ENCODE measurements around the gene EIF5B.

Gene EIF5B

GRCh38 chr2:99414566-99414965 lies 77.4 kb downstream of the EIF5B start:
- DNase-seq: no peak

GRCh38 chr2:99417396-99417795 lies 80.2 kb downstream of the EIF5B start:
- no peak for DNase-seq

DNA sequence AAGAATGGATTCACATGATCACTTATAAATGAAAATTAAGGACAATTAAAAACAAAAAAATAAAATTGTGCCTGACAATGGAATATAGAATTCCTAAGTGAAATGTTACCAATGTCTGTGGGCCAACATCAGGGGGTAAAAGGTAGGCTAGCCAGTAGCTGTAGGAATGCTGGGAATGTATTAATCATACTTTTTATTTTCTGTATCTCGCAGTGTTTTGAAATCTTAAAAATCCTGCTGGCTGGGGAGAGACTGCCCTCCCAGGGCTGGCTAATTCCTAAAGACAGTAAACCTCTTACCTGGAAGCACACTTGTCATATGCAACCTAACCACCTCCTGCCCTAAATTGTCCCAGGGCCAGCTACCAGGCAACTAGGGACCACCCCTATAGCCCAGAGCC lies 82.8 kb downstream of the EIF5B start:
- DNase-seq: no peak

DNA sequence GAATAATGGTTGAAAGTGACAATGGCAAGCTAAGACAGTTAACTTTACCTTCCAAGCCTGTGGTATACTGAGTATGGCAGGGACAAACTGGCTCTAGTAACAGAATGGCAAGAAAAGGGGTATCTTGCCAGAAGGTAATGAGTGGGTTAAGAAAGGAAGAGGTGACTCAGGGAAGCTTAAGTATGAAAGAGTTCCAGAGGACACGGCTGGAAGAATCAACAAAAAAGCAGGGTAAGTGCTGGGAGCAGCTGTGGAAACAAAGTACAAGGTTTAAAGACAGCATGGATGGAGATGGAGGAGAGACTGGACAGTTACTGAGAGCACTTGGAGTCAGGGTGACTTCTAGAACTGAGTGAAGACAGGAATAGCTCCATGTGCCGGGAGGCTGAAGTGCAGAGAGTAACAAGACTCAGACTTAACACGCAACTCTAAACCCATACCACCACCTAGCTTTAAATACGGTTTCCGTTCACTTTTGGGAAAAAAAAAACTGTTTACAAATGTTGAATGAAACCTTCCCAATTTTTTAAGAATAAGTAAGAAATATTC lies 83.6 kb downstream of the EIF5B start:
- DNase-seq: no peak

DNA sequence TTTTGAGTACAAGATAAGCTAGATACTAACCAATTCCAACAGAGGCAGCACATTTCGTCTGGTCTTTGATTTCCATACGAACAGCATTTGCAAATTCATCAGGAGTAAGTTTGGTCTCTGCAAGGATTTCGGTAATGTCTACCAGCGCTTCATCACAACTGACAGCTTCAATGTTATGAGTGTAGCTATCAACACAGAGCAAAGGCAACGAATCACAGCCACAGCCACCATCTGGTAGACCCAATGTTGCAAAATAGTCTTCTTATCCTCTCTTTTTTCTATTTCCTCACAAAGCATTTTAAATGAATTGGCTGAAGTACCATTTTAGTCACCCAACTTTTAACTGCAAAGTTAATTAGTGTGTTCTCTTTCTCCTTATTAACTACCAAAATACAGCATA lies 84.3 kb downstream of the EIF5B start:
- DNase-seq: no peak

DNA sequence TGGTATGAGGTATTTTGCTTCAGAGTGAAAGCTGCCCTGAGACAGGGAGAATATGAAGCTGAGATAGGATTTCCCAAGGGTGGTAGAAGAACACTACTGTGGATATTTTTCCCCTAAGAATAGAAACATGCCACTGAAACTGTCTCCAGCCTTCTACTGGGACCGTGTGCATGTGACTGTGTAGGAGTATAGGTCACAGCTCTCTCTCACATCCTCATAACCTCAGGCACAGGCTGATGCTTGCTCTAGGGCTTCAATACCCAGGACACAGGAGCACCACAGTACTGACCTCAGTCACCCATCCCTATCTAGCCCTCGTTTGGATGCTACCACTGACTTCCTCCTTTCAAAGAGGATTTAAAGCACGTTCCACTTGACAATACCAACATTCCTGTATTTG lies 85.4 kb downstream of the EIF5B start:
- DNase-seq: no peak

DNA sequence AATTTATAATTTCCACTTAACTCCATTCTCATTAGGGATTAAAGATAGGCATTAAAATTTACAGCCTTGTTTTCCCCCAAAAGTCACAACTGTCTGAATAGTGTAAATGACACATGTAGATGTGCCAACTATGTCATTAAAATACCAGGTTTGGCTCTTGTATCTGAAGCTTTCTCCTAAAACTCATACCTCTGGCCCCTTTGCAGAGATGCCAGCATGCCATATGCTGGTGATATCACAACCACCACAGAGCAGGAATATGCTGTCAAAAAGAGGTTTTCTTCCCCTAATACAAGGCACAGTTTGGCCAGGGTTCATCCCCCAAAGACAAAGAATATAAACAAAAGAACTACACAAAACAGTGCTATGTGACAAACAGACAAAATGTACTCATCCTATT lies 87.2 kb downstream of the EIF5B start:
- no peak for DNase-seq

DNA sequence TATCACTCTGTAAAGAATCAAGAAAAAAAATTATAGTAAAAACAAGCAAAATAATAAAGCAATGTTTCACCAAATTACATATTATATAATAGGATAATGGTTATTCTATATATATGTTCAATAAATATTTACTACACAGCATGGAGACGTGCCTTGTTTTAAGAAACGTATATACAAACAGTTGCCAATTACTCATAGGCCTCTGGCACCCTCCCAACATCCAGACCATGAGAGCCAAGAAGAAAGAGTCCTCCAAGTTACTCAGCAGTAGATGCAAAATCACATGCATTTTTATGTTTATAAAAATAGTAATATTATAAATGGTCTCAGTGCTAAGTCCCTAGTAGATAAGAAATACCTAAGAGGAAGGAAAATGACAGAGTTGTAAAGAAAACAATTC lies 87.8 kb downstream of the EIF5B start:
- no peak for DNase-seq

DNA sequence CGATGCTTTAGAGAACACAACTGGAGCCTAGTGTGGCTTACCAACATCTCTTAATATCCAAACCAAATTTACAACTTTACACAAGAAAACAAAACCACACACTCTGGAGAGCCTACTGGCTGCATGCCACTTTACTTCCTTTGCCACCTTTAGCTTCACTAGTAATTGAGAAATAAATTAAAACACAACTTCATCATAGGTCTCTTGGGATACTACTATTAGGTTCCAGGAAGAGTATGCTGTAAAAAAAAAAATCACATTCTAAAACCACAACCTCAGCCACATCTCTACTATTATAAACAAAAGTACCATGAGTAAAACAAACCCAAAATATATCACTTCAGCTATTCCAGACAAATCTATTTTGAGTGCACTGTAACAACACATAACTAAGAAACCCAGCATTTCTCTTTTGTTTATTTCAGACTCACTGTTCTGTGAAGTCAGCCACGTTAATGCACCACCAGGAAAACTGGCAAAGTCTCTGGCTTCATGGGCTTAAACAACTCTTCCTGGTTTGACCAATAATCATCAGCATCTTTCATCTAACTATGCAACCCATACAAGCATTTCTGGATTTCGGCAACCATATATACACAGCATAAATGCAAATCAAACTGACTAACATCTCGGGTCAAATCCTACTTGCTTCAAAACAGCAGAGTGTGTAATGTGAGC lies 93.6 kb downstream of the EIF5B start:
- DNase-seq: no peak

DNA sequence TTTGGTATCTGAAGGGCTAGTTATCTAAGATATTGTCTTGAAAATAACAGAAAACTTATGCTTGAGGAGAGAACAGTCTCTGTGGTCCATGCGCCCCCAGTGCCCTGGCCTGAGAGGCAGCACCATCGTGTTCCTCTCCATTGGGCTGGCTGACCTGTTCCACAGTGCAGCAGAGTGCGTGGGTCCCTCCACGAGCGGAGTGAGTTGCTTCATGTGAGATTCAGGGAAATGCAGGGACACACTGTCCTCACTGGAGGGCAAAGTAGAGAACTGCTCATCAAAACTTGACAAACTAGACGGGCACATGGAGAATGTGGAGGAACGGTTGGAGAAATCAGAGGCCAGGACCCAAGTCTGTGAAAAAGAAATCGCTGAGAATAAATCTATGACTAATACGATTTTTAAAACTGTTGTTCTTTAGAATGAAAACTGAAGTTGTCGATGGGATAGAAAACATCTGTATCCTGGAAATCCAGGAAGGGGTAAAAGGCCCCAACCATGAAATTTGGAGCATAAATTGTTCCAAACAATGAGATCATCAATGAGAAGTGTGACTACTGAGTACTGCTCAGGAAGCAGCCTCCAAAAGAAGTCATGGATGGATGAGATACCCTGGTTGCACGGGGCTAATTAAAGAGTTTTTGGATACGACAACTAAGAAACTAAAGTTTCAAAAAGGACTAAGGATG lies 94.5 kb downstream of the EIF5B start:
- no peak for DNase-seq

DNA sequence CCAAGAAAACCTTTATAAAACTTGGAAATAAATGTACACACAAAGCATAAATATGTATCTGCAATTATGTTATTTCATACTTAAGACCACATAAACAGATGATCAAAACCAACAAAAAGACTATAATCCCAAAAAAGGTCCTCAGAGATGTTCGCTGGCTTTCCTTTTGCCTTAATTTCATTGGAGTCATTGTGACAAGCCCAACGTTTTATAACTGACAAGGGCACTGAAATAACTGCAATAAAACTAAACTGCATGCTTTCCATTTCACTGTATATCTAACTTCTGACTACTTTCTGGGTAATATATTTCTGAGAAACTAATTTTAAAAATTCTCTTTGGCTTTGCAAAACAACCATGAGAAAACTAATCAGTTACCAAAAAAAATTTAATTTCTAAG lies 96.2 kb downstream of the EIF5B start:
- no peak for DNase-seq

- DNase-seq: no peak
Measured at GRCh38 chr2:99436874-99437273, 99.7 kb downstream of the EIF5B start.

DNA sequence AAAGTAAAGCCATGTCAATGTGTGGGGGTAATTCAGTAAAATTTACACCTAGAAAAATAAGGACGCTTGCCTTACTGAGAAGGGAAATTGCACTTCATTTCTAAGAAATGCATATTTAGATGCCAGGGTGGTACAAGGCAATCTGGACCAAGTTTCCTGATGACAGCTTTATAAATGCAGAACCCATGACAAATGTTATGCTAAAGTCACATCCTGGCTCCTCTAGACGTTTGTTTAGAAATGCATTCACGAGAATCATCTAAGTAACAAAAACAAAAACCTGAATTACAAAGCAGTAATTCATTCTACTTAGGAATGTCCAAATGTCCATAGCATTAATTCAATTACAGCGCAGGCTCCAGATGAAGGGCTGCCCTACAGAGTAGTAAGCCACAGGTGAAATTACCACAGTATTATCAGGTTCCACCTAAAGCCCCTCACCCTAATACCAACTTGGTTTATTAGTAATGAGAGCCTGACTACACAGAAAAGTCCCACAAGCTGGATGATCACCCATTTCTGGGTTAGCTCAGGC lies 102.8 kb downstream of the EIF5B start:
- no peak for DNase-seq

- no peak for DNase-seq
Measured at GRCh38 chr2:99442837-99443236, 105.6 kb downstream of the EIF5B start.

- no peak for DNase-seq
Measured at GRCh38 chr2:99444222-99444621, 107.0 kb downstream of the EIF5B start.

GRCh38 chr2:99445065-99445464 lies 107.9 kb downstream of the EIF5B start:
- no peak for DNase-seq

GRCh38 chr2:99448556-99448955 lies 111.4 kb downstream of the EIF5B start:
- no peak for DNase-seq

- no peak for DNase-seq
Measured at GRCh38 chr2:99450199-99450598, 113.0 kb downstream of the EIF5B start.
